Adrenal gland (tissue), 12 donors: ENCODE measurements around the gene OR10C1. TPM values are rescaled to one million over a fixed set of nuclear protein-coding genes. Genes with fewer than 3 reads are reported as not detected.

Experiments used
- DNase-seq, 7 donors: peaks; one replicate each; pipeline ENCODE4 v3.0.0-alpha.2; 2019 to 2020
- H3K27ac ChIP-seq, 5 donors: fragments of 200-600 bp; sonication (generic) in 4 of 5; 1 replicate in 3 of 5; 2 replicates in 2 of 5; pipeline versions ENCODE4 v1.5.1 to v1.8.0; 2016 to 2020; ENCODE audit warnings: mild to moderate bottlenecking in 1 of 5
- H3K27me3 ChIP-seq: fragments of 200-600 bp; 2 replicates; pipeline ENCODE4 v1.8.0; 2021
- H3K36me3 ChIP-seq, 2 donors: fragments of 200-600 bp; replicated peaks in 1 of 2; 1 replicate in 1 of 2; 2 replicates in 1 of 2; pipeline versions ENCODE4 v1.5.1 to v1.8.0; 2018 to 2022
- H3K4me1 ChIP-seq, 2 donors: fragments of 200-600 bp; replicated peaks in 1 of 2; 1 replicate in 1 of 2; 2 replicates in 1 of 2; pipeline versions ENCODE4 v1.5.1 to v1.8.0; 2018 to 2021
- H3K4me3 ChIP-seq, 4 donors: fragments of 200-600 bp; sonication (generic) in 3 of 4; one replicate each; pipeline ENCODE4 v1.5.1; 2016 to 2018
- H3K9me3 ChIP-seq, 3 donors: fragments of 200-600 bp; sonication (generic) in 1 of 3; replicated peaks in 1 of 3; 1 replicate in 2 of 3; 2 replicates in 1 of 3; pipeline versions ENCODE4 v1.5.1 to v1.8.0; 2016 to 2021
- CTCF ChIP-seq, 6 experiments: fragments of 450-650 bp in 4 of 6; fragments of 200-600 bp in 2 of 6; sonication (generic) in 1 of 6; IDR thresholded peaks; 1 replicate in 5 of 6; 2 replicates in 1 of 6; pipeline versions ENCODE4 v1.5.1 to v1.8.0; 2016 to 2021; ENCODE audit warnings: antibody characterized with exemption in 6 of 6, mild to moderate bottlenecking in 2 of 6, moderate library complexity in 1 of 6
- POLR2A ChIP-seq, 2 donors: fragments of 450-650 bp; IDR thresholded peaks; one replicate each; pipeline ENCODE4 v1.6.1; 2017; ENCODE audit warnings: antibody characterized with exemption in 2 of 2, mild to moderate bottlenecking in 2 of 2, moderate library complexity in 1 of 2
- whole genome bisulfite sequencing, 4 donors: extraction: QIAGEN DNeasy Blood & Tissue Kit in 2 of 4; methylation state at CpG; one replicate each; pipeline versions ENCODE4 v1.1.5 to v1.1.7; 2013 to 2017; 5-methylcytosine and 5-hydroxymethylcytosine counted together
- intact Hi-C, 2 donors: fragments of 100-400 bp; cut with DNase I; formaldehyde crosslinking; loops; one replicate each; pipeline versions ENCODE4 v1.14.1 to v1.15.0; 2022 to 2023
- polyA plus RNA-seq, 3 donors: library from polyadenylated mRNA; stranded (reverse); fragments of 200-250 nt in 2 of 3; fragments of 350-450 nt in 1 of 3; fragmentation: Illumina TruSeq in 1 of 3; extraction: RNeasy Lipid Tissue Mini Kit (QIAGEN cat#74804) in 1 of 3; gene quantifications; one replicate each; pipeline ENCODE4 v1.2.3, GENCODE V29; 2013 to 2014
- total RNA-seq, 9 donors: library from RNA; depleted of rRNA in 4 of 9; stranded (reverse); fragments of >200 nt in 4 of 9; fragments of 120-200 nt in 1 of 9; fragmentation: NEBNext Ultra II Directional in 1 of 9; extraction: Animal tissue kit (Norgen Biotek cat#: 25700) in 1 of 9; gene quantifications; one replicate each; pipeline versions ENCODE4 v1.1.0 to v1.2.4, GENCODE V29; 2013 to 2023
- donor health status: healthy with polysubstance abuse.
- donor health status: Bipolar disorder and iron deficiency.
- donor health status: DM: yes; HTN: yes; CAD: no.
- donor health status: DM: no; HTN: no; CAD: no.
- donor health status: DM: no; HTN: no; CAD: no.
- donor health status: DM: yes; HTN: yes; CAD: no.

Gene OR10C1
- total and polyA plus RNA-seq, 12 donors, result not detected

DNA sequence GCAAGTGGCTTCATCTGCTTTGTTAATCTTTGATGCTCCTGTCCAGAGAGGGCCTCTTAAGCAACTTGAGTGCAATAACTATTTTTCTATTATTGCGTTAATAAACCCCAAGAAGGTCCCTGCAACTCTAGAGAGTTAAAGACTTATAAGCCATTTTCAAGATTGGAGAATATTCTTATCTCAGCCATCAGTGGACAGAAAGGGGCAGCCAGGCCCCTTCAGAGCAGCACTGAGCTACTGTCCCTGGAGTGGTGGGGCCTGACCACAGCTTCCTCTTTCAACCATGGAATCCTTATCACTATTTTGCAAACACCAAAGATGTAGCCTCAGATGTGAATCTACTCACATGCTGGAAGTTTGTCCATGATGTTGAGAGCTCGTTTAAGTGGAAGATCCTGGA lies 51.4 kb downstream of the OR10C1 start:
- H3K27ac ChIP-seq, result no peak overlapping the region
- TF ChIP-seq CTCF (IDR thresholded peaks at IDR 0.05) (no peak), POLR2A (IDR thresholded peaks at IDR 0.05) (no peak)
- H3K4me1 ChIP-seq, result no peaks in the 10 kb centered on the region
- peaks cover 7% of the 10 kb centered on the region for H3K27me3 ChIP-seq
- no peaks in the 10 kb centered on the region for H3K9me3 ChIP-seq
- DNase-seq, result no peak
- H3K36me3 ChIP-seq, result no peaks in the 10 kb centered on the region
- intact Hi-C loops, result no loop called here
- WGBS, 4 donors, result 53 to 64% (median 60%) methylated on average over 2 of the region's 2 CpGs
- H3K4me3 ChIP-seq, result no peak overlapping the region

Other genes starting within 250 kb of the OR10C1 start
- not detected for gene OR14J1, start 137.6 kb upstream of the OR10C1 start, total RNA-seq
- gene OR14J1, start 137.6 kb upstream of the OR10C1 start, polyA plus RNA-seq, result not detected
- not detected for gene OR5V1, start 70.4 kb upstream of the OR10C1 start, total RNA-seq
- not detected for gene OR5V1, start 70.4 kb upstream of the OR10C1 start, polyA plus RNA-seq
- not detected for gene OR12D3, start 64.0 kb upstream of the OR10C1 start, total RNA-seq
- not detected for gene OR12D3, start 64.0 kb upstream of the OR10C1 start, polyA plus RNA-seq
- not detected for gene OR12D2, start 43.7 kb upstream of the OR10C1 start, total RNA-seq
- gene OR12D2, start 43.7 kb upstream of the OR10C1 start, polyA plus RNA-seq, result not detected
- gene OR12D1, start 24.4 kb upstream of the OR10C1 start, total RNA-seq, result not detected
- not detected for gene OR12D1, start 24.4 kb upstream of the OR10C1 start, polyA plus RNA-seq
- not detected for gene OR11A1, start 17.8 kb downstream of the OR10C1 start, total RNA-seq
- not detected for gene OR11A1, start 17.8 kb downstream of the OR10C1 start, polyA plus RNA-seq
- not detected for gene OR2H1, start 17.8 kb downstream of the OR10C1 start, total RNA-seq
- gene OR2H1, start 17.8 kb downstream of the OR10C1 start, polyA plus RNA-seq, result not detected
- not detected for gene MAS1L, start 48.6 kb downstream of the OR10C1 start, total RNA-seq
- not detected for gene MAS1L, start 48.6 kb downstream of the OR10C1 start, polyA plus RNA-seq
- gene UBD, start 120.4 kb downstream of the OR10C1 start, total RNA-seq, result 1 to 10 TPM in 1 of 9 donors, under 1 TPM in 3, not detected in 5; 0.17 to 1.2 (median 0.35) TPM
- gene UBD, start 120.4 kb downstream of the OR10C1 start, polyA plus RNA-seq, result 1 to 10 TPM in 1 of 3 donors, under 1 TPM in 2; 0.77 to 2.3 (median 0.99) TPM
- gene OR2H2, start 145.8 kb downstream of the OR10C1 start, total RNA-seq, result not detected
- not detected for gene OR2H2, start 145.8 kb downstream of the OR10C1 start, polyA plus RNA-seq
- 10 to 100 TPM in 7 of 9 donors, 1 to 10 TPM in 2; 6.9 to 41.4 (median 16.4) TPM for gene GABBR1, start 193.9 kb downstream of the OR10C1 start, total RNA-seq
- 10 to 100 TPM; 17.0 to 68.9 (median 49.6) TPM for gene GABBR1, start 193.9 kb downstream of the OR10C1 start, polyA plus RNA-seq
- not detected for gene MOG, start 217.8 kb downstream of the OR10C1 start, total RNA-seq
- gene MOG, start 217.8 kb downstream of the OR10C1 start, polyA plus RNA-seq, result not detected
- 1 to 10 TPM in 1 of 9 donors, under 1 TPM in 3, not detected in 5; 0.06 to 1.3 (median 0.73) TPM for gene ZFP57, start 241.8 kb downstream of the OR10C1 start, total RNA-seq
- gene ZFP57, start 241.8 kb downstream of the OR10C1 start, polyA plus RNA-seq, result 1 to 10 TPM in 1 of 3 donors, not detected in 2; 1.9 TPM